ENCODE measurements around the gene UPK1B.

- TF ChIP-seq CTCF (tag by site-specific recombination; IDR thresholded peaks at IDR 0.05) (no peak), ZNF776 (tag by site-specific recombination; IDR thresholded peaks at IDR 0.05; ENCODE audit: borderline replicate concordance) (no peak), ZNF350 (tag by site-specific recombination; IDR thresholded peaks at IDR 0.05) (no peak), ZNF670 (tag by site-specific recombination; IDR thresholded peaks at IDR 0.05; ENCODE audit: low read depth) (no peak), ELK4 (IDR thresholded peaks at IDR 0.05; ENCODE audit: borderline replicate concordance, low read depth, low read length) (no peak)
These were observed 33.5 kb downstream of the UPK1B start for GRCh38 chr3:119206611-119207511.
